H1 (cell line): ENCODE results near the gene CDKL5. TPM values are rescaled to one million over a fixed set of nuclear protein-coding genes. Genes with fewer than 3 reads are reported as not detected.

Source experiments
- CTCF ChIA-PET: fragments of 300-600 bp; sonication (Branson Sonifier 250); formaldehyde crosslinking; loops from one replicate; lab custom pipeline; 2021; ENCODE audit not compliant: partially characterized antibody; lab: Charles Lee
- POLR2A ChIA-PET: fragments of 300-600 bp; sonication (Branson Sonifier 250); formaldehyde crosslinking; loops from one replicate; lab custom pipeline; 2021; ENCODE audit warnings: inconsistent platforms; ENCODE audit not compliant: partially characterized antibody; lab: Charles Lee
- DNase-seq, 2 experiments: peaks; one replicate each; pipeline versions ENCODE4 v3.0.0 to v3.0.0-alpha.2; 2010 to 2022; ENCODE audit warnings: low spot score in 2 of 2, low read depth in 1 of 2, mixed read lengths in 1 of 2
- FAIRE-seq: peaks from 2 replicates; lab custom pipeline; 2011; peaks lifted over from hg19 to GRCh38; lab: Jason Lieb, UNC
- H2AFZ ChIP-seq: 2 replicates; pipeline ENCODE4 v1.8.1; 2012; ENCODE audit warnings: low read length, inconsistent platforms
- H2AK5ac ChIP-seq: 2 replicates; pipeline ENCODE4 v1.6.1; 2013; ENCODE audit warnings: low read depth, low read length
- H2BK120ac ChIP-seq: replicated peaks from 2 replicates; pipeline ENCODE3; 2013; ENCODE audit warnings: low read depth, low read length, inconsistent platforms
- H2BK12ac ChIP-seq: 2 replicates; pipeline ENCODE4 v1.6.1; 2013; ENCODE audit warnings: low read depth, low read length
- H2BK15ac ChIP-seq: 2 replicates; pipeline ENCODE4 v1.6.1; 2013; ENCODE audit warnings: low read length
- H2BK20ac ChIP-seq: 2 replicates; pipeline ENCODE4 v1.6.1; 2013; ENCODE audit warnings: low read length
- H2BK5ac ChIP-seq: 2 replicates; pipeline ENCODE4 v1.6.1; 2013; ENCODE audit warnings: low read depth, low read length
- H3K14ac ChIP-seq: 2 replicates; pipeline ENCODE4 v1.6.1; 2013; ENCODE audit warnings: inconsistent platforms; ENCODE audit not compliant: insufficient read length
- H3K18ac ChIP-seq: 2 replicates; pipeline ENCODE4 v1.6.1; 2013; ENCODE audit warnings: low read length; ENCODE audit errors: extremely low read depth
- H3K23ac ChIP-seq: 2 replicates; pipeline ENCODE4 v1.6.1; 2013; ENCODE audit warnings: inconsistent platforms; ENCODE audit not compliant: insufficient read length
- H3K23me2 ChIP-seq: 2 replicates; pipeline ENCODE4 v1.6.1; 2013; ENCODE audit warnings: low read depth, low read length
- H3K27ac ChIP-seq: 2 replicates; pipeline ENCODE4 v1.6.1; 2011; ENCODE audit warnings: low read depth, low read length, inconsistent platforms
- H3K27me3 ChIP-seq, 4 experiments: replicated peaks in 1 of 4; 1 replicate in 1 of 4; 2 replicates in 3 of 4; pipeline versions ENCODE4 v1.6.1 to v1.8.1; 2011 to 2013; ENCODE audit warnings: low read length in 3 of 4, mild to moderate bottlenecking in 3 of 4, inconsistent platforms in 2 of 4, mixed read lengths in 2 of 4, moderate library complexity in 1 of 4; ENCODE audit not compliant: control insufficient read depth in 3 of 4, insufficient read depth in 3 of 4; ENCODE audit errors: extremely low read depth in 1 of 4
- H3K36me3 ChIP-seq, 4 experiments: 2 replicates each; pipeline versions ENCODE4 v1.6.1 to v1.8.1; 2011 to 2013; ENCODE audit warnings: mild to moderate bottlenecking in 4 of 4, low read length in 3 of 4, moderate library complexity in 2 of 4, control low read depth in 1 of 4, inconsistent platforms in 1 of 4; ENCODE audit not compliant: insufficient read depth in 4 of 4, control insufficient read depth in 2 of 4
- H3K4ac ChIP-seq: replicated peaks from 2 replicates; pipeline ENCODE3; 2013; ENCODE audit warnings: low read length, low read depth, mixed read lengths, inconsistent platforms; ENCODE audit not compliant: insufficient read length
- H3K4me1 ChIP-seq, 4 experiments: replicated peaks in 1 of 4; 1 replicate in 1 of 4; 2 replicates in 3 of 4; pipeline versions ENCODE4 v1.6.1 to v1.8.1; 2011 to 2013; ENCODE audit warnings: low read length in 3 of 4, inconsistent platforms in 2 of 4, mixed read lengths in 1 of 4; ENCODE audit not compliant: insufficient read depth in 4 of 4, control insufficient read depth in 3 of 4
- H3K4me2 ChIP-seq, 2 experiments: 2 replicates each; pipeline versions ENCODE4 v1.6.1 to v1.8.1; 2011 to 2013; ENCODE audit warnings: low read depth in 2 of 2, low read length in 2 of 2, control low read depth in 1 of 2, inconsistent platforms in 1 of 2, mild to moderate bottlenecking in 1 of 2; ENCODE audit not compliant: insufficient read depth in 1 of 2
- H3K4me3 ChIP-seq, 4 experiments: fragments of 200-600, 300-600 bp in 1 of 4; sonication (generic), shearing (Covaris generic), sonication (Bioruptor Twin) in 1 of 4; 2 replicates each; pipeline versions ENCODE4 v1.5.1 to v1.8.1; 2011 to 2016; ENCODE audit warnings: low read length in 4 of 4, low read depth in 3 of 4, control low read depth in 2 of 4, inconsistent platforms in 2 of 4, mild to moderate bottlenecking in 2 of 4, mixed read lengths in 1 of 4, moderate library complexity in 1 of 4; ENCODE audit not compliant: insufficient read depth in 2 of 4; ENCODE audit errors: extremely low read depth in 1 of 4
- H3K56ac ChIP-seq: replicated peaks from 2 replicates; pipeline ENCODE3; 2013; ENCODE audit warnings: low read depth, mild to moderate bottlenecking, mixed read lengths, low read length, inconsistent platforms; ENCODE audit not compliant: insufficient read length
- H3K79me1 ChIP-seq: 2 replicates; pipeline ENCODE4 v1.6.1; 2013; ENCODE audit warnings: low read depth, low read length, control low read depth
- H3K79me2 ChIP-seq, 2 experiments: 2 replicates each; pipeline versions ENCODE4 v1.6.1 to v1.8.1; 2012 to 2013; ENCODE audit warnings: low read length in 2 of 2, mild to moderate bottlenecking in 2 of 2, inconsistent platforms in 1 of 2; ENCODE audit not compliant: insufficient read depth in 2 of 2, control insufficient read depth in 1 of 2
- H3K9ac ChIP-seq, 4 experiments: replicated peaks in 1 of 4; 1 replicate in 1 of 4; 2 replicates in 3 of 4; pipeline versions ENCODE4 v1.6.1 to v1.8.1; 2011 to 2013; ENCODE audit warnings: low read depth in 3 of 4, low read length in 3 of 4, control low read depth in 2 of 4, mild to moderate bottlenecking in 2 of 4, moderate library complexity in 2 of 4, inconsistent platforms in 1 of 4; ENCODE audit errors: extremely low read depth in 1 of 4
- H3K9me3 ChIP-seq, 2 experiments: 2 replicates each; pipeline versions ENCODE4 v1.6.1 to v1.8.1; 2012 to 2013; ENCODE audit warnings: mild to moderate bottlenecking in 2 of 2, moderate library complexity in 2 of 2, control low read depth in 1 of 2, inconsistent platforms in 1 of 2, low read depth in 1 of 2, low read length in 1 of 2, mixed read lengths in 1 of 2; ENCODE audit not compliant: insufficient read depth in 2 of 2
- H4K20me1 ChIP-seq, 2 experiments: replicated peaks in 1 of 2; 2 replicates each; pipeline versions ENCODE3 to v1.8.1; 2011 to 2013; ENCODE audit warnings: inconsistent platforms in 2 of 2, low read length in 2 of 2, mild to moderate bottlenecking in 1 of 2; ENCODE audit not compliant: insufficient read depth in 2 of 2, control insufficient read depth in 1 of 2
- H4K5ac ChIP-seq: 2 replicates; pipeline ENCODE4 v1.6.1; 2013; ENCODE audit warnings: low read length, low read depth, mixed read lengths, inconsistent platforms; ENCODE audit not compliant: insufficient read length
- H4K8ac ChIP-seq: 2 replicates; pipeline ENCODE4 v1.8.0; 2013; ENCODE audit warnings: mild to moderate bottlenecking, moderate library complexity, low read length, inconsistent platforms; ENCODE audit not compliant: insufficient read depth; ENCODE audit errors: extremely low read depth
- H4K91ac ChIP-seq: replicated peaks from 2 replicates; pipeline ENCODE3; 2013; ENCODE audit warnings: low read length, mixed read lengths, inconsistent platforms; ENCODE audit not compliant: insufficient read length
- BCL11A ChIP-seq, 2 experiments: IDR thresholded peaks; one replicate each; pipeline ENCODE4 v1.6.1; 2011; ENCODE audit warnings: low read depth in 2 of 2, low read length in 2 of 2, mild to moderate bottlenecking in 2 of 2
- CHD2 ChIP-seq: IDR thresholded peaks from 2 replicates; pipeline ENCODE4 v1.6.1; 2012; ENCODE audit warnings: low read length, improper control_type of control experiment
- EGR1 ChIP-seq: IDR thresholded peaks from 2 replicates; pipeline ENCODE4 v1.6.1; 2011; ENCODE audit warnings: low read depth, low read length, borderline replicate concordance
- KDM1A ChIP-seq: fragments of 200-600, 300-600 bp; sonication (generic); IDR thresholded peaks from 2 replicates; pipeline ENCODE4 v1.7.1; 2016; ENCODE audit warnings: mild to moderate bottlenecking, low read length, borderline replicate concordance
- NANOG ChIP-seq: IDR thresholded peaks from 2 replicates; pipeline ENCODE4 v1.6.1; 2011; ENCODE audit warnings: low read length, low read depth, mild to moderate bottlenecking, inconsistent platforms; ENCODE audit not compliant: insufficient read depth, poor library complexity, severe bottlenecking
- POLR2A ChIP-seq, 2 experiments: IDR thresholded peaks; 1 replicate in 1 of 2; 2 replicates in 1 of 2; pipeline ENCODE4 v1.6.1; 2011; ENCODE audit warnings: low read depth in 2 of 2, low read length in 2 of 2, mild to moderate bottlenecking in 2 of 2; ENCODE audit errors: control extremely low read depth in 1 of 2
- POU5F1 ChIP-seq: IDR thresholded peaks from 2 replicates; pipeline ENCODE4 v1.6.1; 2011; ENCODE audit warnings: low read depth, mild to moderate bottlenecking, low read length, moderate library complexity
- SUZ12 ChIP-seq: fragments of 200-600 bp; sonication (generic); IDR thresholded peaks from 2 replicates; pipeline ENCODE4 v1.6.1; 2012; ENCODE audit warnings: mild to moderate bottlenecking, inconsistent platforms, low read length, moderate library complexity, mixed read lengths
- polyA plus RNA-seq, 7 experiments: library from polyadenylated mRNA; depleted of rRNA in 3 of 7; stranded (reverse) in 5 of 7; unstranded in 2 of 7; fragments of >200 nt in 5 of 7; fragments of 200-250 nt in 2 of 7; gene quantifications; 1 replicate in 5 of 7; 2 replicates in 1 of 7; 4 replicates in 1 of 7; pipeline versions ENCODE4 v1.2.1 to v1.2.3, GENCODE V29; 2011 to 2013; ENCODE audit warnings: missing spikeins in 2 of 7, mixed read lengths in 2 of 7
- total RNA-seq: library from RNA; stranded (reverse); fragmentation: NEBNext Ultra II Directional; extraction: Animal tissue kit (Norgen Biotek cat#: 25700); gene quantifications from 2 replicates; pipeline ENCODE4 v1.2.1, GENCODE V29; 2021

Gene CDKL5
- total and polyA plus RNA-seq, 2 of the 8 experiments (the other 6 are each of a cell fraction or from before 2014, with no cell fraction given), result 5.5 to 15.6 TPM

- CTCF ChIA-PET, result interaction anchor here (1.8 kb wide), 1 partner anchor 247 kb away, joined by 4 read pairs; no protein-coding TSS in a partner anchor
- DNase-seq, result no peak
- POLR2A ChIA-PET, result no interaction called here
Observed at GRCh38 chrX:18652636-18653035, 227.2 kb downstream of the CDKL5 start.

More at GRCh38 chrX:18652636-18653035, 227.2 kb downstream of the CDKL5 start:
- no peak overlapping the region for H2BK12ac ChIP-seq
- H2BK5ac ChIP-seq, result no peak overlapping the region
- H3K27ac ChIP-seq, result no peak overlapping the region
- H2AFZ ChIP-seq, result no peak overlapping the region
- no peak for FAIRE-seq
- H4K20me1 ChIP-seq, result no peaks in the 10 kb centered on the region
- no peak overlapping the region for H4K5ac ChIP-seq
- H3K9ac ChIP-seq, result no peak overlapping the region
- H3K14ac ChIP-seq, result no peak overlapping the region
- H4K8ac ChIP-seq, result no peak overlapping the region
- H3K79me1 ChIP-seq, result no peaks in the 10 kb centered on the region
- H3K79me2 ChIP-seq, result no peaks in the 10 kb centered on the region
- H3K56ac ChIP-seq, result no peak overlapping the region
- no peaks in the 10 kb centered on the region for H3K36me3 ChIP-seq
- no peak overlapping the region for H2BK120ac ChIP-seq
- TF ChIP-seq POU5F1 (no peak), EGR1 (no peak), SUZ12 (no peak), CHD2 (no peak), BCL11A (IDR thresholded peaks at IDR 0.05; ENCODE audit: low read depth in 2 of 2, low read length in 2 of 2) (no peak), KDM1A (no peak), POLR2A (IDR thresholded peaks at IDR 0.05; ENCODE audit: control extremely low read depth in 1 of 2, low read depth in 2 of 2, low read length in 2 of 2) (no peak), NANOG (no peak)
- no peak overlapping the region for H3K23ac ChIP-seq
- H4K91ac ChIP-seq, result no peak overlapping the region
- H3K27me3 ChIP-seq, result no peaks in the 10 kb centered on the region
- H2BK15ac ChIP-seq, result no peak overlapping the region
- peaks cover 0 to 6% (median 3%) of the 10 kb centered on the region in 4 experiments; a peak in 6 of 7 replicates for H3K4me1 ChIP-seq
- H2AK5ac ChIP-seq, result no peak overlapping the region
- no peak overlapping the region for H3K18ac ChIP-seq
- no peaks in the 10 kb centered on the region for H3K23me2 ChIP-seq
- H2BK20ac ChIP-seq, result no peak overlapping the region
- H3K9me3 ChIP-seq, result no peaks in the 10 kb centered on the region
- H3K4me2 ChIP-seq, result no peak overlapping the region
- H3K4ac ChIP-seq, result no peak overlapping the region
- no peak overlapping the region for H3K4me3 ChIP-seq
